Astrocyte (in vitro differentiated cells and primary cell): ENCODE data around the gene HES6. TPM values are rescaled to one million over a fixed set of nuclear protein-coding genes. Genes with fewer than 3 reads are reported as not detected.
A peak's percentile ranks its signal among the peaks of the same experiment; 100 is the strongest.

Experiments
- DNase-seq: peaks from one replicate; pipeline ENCODE4 v3.0.0-alpha.2; 2010; ENCODE audit warnings: low read depth
- FAIRE-seq: peaks from 2 replicates; lab custom pipeline; 2011; peaks lifted over from hg19 to GRCh38; lab: Jason Lieb, UNC
- H2AFZ ChIP-seq: 2 replicates; pipeline ENCODE4 v1.6.0; 2012; ENCODE audit warnings: low read depth, low read length, inconsistent platforms
- H3K27ac ChIP-seq: 2 replicates; pipeline ENCODE4 v1.5.1; 2011; ENCODE audit warnings: low read depth, low read length, inconsistent platforms
- H3K27me3 ChIP-seq: 2 replicates; pipeline ENCODE4 v1.6.0; 2011; ENCODE audit warnings: low read length, inconsistent platforms; ENCODE audit not compliant: insufficient read depth
- H3K36me3 ChIP-seq: 2 replicates; pipeline ENCODE4 v1.5.1; 2011; ENCODE audit warnings: low read length, inconsistent platforms; ENCODE audit not compliant: insufficient read depth
- H3K4me1 ChIP-seq: 2 replicates; pipeline ENCODE4 v1.5.1; 2011; ENCODE audit warnings: low read length, inconsistent platforms; ENCODE audit not compliant: insufficient read depth
- H3K4me2 ChIP-seq: 2 replicates; pipeline ENCODE4 v1.6.0; 2012; ENCODE audit warnings: low read length, inconsistent platforms
- H3K4me3 ChIP-seq: 2 replicates; pipeline ENCODE4 v1.5.1; 2011; ENCODE audit warnings: low read depth, mild to moderate bottlenecking, low read length, inconsistent platforms; ENCODE audit not compliant: insufficient read depth
- H3K79me2 ChIP-seq: 2 replicates; pipeline ENCODE4 v1.6.0; 2012; ENCODE audit warnings: mild to moderate bottlenecking, low read length, inconsistent platforms; ENCODE audit not compliant: insufficient read depth
- H3K9ac ChIP-seq: 2 replicates; pipeline ENCODE4 v1.6.0; 2012; ENCODE audit warnings: mild to moderate bottlenecking, low read length, inconsistent platforms
- H3K9me3 ChIP-seq: 2 replicates; pipeline ENCODE4 v1.5.1; 2012; ENCODE audit warnings: low read depth, mild to moderate bottlenecking, low read length, inconsistent platforms; ENCODE audit not compliant: insufficient read depth
- H4K20me1 ChIP-seq: 2 replicates; pipeline ENCODE4 v1.6.0; 2012; ENCODE audit warnings: low read length, inconsistent platforms; ENCODE audit not compliant: insufficient read depth
- H3K27ac Mint-ChIP-seq: one replicate; pipeline ENCODE4 v1.8.0; 2021; ENCODE audit warnings: mild to moderate bottlenecking, mixed read lengths; ENCODE audit not compliant: unreplicated experiment
- H3K27me3 Mint-ChIP-seq: one replicate; pipeline ENCODE4 v1.8.0; 2021; ENCODE audit warnings: low read depth, mixed read lengths; ENCODE audit not compliant: unreplicated experiment
- H3K36me3 Mint-ChIP-seq: one replicate; pipeline ENCODE4 v1.8.0; 2021; ENCODE audit warnings: low read depth, mixed read lengths; ENCODE audit not compliant: unreplicated experiment
- H3K4me1 Mint-ChIP-seq: one replicate; pipeline ENCODE4 v1.8.0; 2021; ENCODE audit warnings: low read depth, mixed read lengths; ENCODE audit not compliant: unreplicated experiment
- H3K4me3 Mint-ChIP-seq: one replicate; pipeline ENCODE4 v1.8.0; 2021; ENCODE audit warnings: mild to moderate bottlenecking, moderate library complexity, mixed read lengths; ENCODE audit not compliant: unreplicated experiment
- H3K9me3 Mint-ChIP-seq: one replicate; pipeline ENCODE4 v1.8.0; 2021; ENCODE audit warnings: mild to moderate bottlenecking, mixed read lengths; ENCODE audit not compliant: unreplicated experiment
- EZH2 ChIP-seq: IDR thresholded peaks from 2 replicates; pipeline ENCODE4 v1.6.1; 2012; ENCODE audit warnings: mild to moderate bottlenecking, low read length, inconsistent platforms; ENCODE audit not compliant: insufficient read depth
- total RNA-seq: library from RNA; stranded (reverse); gene quantifications from 2 replicates; pipeline ENCODE4 v1.2.1, GENCODE V29; 2021
- TF ChIP-seq, protein P1 (sequence below): IDR thresholded peaks from 2 replicates; pipeline ENCODE4 v1.5.1; 2011; ENCODE audit warnings: low read depth, mild to moderate bottlenecking, inconsistent platforms, low read length, moderate library complexity; ENCODE audit not compliant: insufficient read depth

Gene HES6
- total RNA-seq, 1 donor from 2014 or later, result 3.0 TPM

DNA sequence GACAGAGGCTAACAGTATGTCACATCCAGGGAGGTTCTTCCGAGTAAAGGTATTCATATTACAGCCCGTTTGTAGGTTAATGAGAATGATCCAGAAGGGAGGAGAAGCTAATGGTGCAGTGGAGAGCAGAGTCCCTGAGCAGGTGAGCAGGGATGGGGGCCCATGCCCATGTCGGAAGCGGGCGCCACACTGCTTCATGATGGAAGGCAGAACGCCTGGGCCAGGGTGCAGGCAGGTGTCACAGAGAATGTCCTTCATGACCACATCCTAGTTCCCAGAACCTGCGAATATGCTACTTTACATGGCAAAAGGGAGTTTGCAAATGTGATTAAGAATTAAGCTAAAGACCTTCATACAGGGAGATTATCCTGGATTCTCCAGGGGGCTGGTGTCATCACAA lies 4.0 kb downstream of the HES6 start:
- Histone ChIP-seq H2AFZ (no peak overlapping the region), H3K9ac (no peak overlapping the region), H3K4me2 (no peak overlapping the region), H3K9me3 (peaks cover 5% of the 10 kb centered on the region), H3K27ac (no peak overlapping the region), H4K20me1 (no peaks in the 10 kb centered on the region), H3K4me3 (no peak overlapping the region), H3K4me1 (peaks cover 5% of the 10 kb centered on the region), H3K36me3 (no peaks in the 10 kb centered on the region), H3K79me2 (no peaks in the 10 kb centered on the region), H3K27me3 (peaks cover 9% of the 10 kb centered on the region)
- Mint-ChIP-seq H3K36me3 (peaks cover 4% of the 10 kb centered on the region), H3K27ac (no peak overlapping the region), H3K4me1 (peaks cover 8% of the 10 kb centered on the region), H3K4me3 (no peak overlapping the region), H3K9me3 (peaks cover 8% of the 10 kb centered on the region), H3K27me3 (peaks cover 38% of the 10 kb centered on the region)
- TF ChIP-seq EZH2, result no peak
- TF ChIP-seq, protein P1, sequence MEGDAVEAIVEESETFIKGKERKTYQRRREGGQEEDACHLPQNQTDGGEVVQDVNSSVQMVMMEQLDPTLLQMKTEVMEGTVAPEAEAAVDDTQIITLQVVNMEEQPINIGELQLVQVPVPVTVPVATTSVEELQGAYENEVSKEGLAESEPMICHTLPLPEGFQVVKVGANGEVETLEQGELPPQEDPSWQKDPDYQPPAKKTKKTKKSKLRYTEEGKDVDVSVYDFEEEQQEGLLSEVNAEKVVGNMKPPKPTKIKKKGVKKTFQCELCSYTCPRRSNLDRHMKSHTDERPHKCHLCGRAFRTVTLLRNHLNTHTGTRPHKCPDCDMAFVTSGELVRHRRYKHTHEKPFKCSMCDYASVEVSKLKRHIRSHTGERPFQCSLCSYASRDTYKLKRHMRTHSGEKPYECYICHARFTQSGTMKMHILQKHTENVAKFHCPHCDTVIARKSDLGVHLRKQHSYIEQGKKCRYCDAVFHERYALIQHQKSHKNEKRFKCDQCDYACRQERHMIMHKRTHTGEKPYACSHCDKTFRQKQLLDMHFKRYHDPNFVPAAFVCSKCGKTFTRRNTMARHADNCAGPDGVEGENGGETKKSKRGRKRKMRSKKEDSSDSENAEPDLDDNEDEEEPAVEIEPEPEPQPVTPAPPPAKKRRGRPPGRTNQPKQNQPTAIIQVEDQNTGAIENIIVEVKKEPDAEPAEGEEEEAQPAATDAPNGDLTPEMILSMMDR, result no peak
- DNase-seq, result no peak
- no peak for FAIRE-seq

DNA sequence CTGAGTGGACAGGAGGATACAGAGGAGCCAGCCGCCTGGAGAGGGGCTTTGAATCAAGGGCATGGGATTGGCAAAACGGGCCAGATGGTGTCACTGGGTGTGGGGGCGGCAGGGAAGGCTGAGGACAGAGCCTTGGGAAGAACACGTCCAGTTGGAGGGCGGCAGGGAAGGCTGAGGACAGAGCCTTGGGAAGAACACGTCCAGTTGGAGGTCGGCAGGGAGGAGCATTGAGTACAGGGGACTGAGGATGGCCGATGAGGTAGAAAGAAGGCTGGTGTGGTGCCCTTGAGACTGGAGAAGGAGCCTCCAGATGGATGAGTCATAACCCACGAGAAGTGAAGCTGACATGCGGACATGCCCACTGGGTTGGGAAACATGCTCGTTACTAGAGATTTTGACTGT lies 4.5 kb downstream of the HES6 start:
- Mint-ChIP-seq H3K27ac (no peak overlapping the region), H3K36me3 (peaks cover 4% of the 10 kb centered on the region), H3K27me3 (peaks cover 43% of the 10 kb centered on the region), H3K4me1 (peaks cover 8% of the 10 kb centered on the region), H3K9me3 (peaks cover 8% of the 10 kb centered on the region), H3K4me3 (peak overlapping the region; percentile 58)
- H3K27ac ChIP-seq, result no peak overlapping the region
- H3K79me2 ChIP-seq, result no peaks in the 10 kb centered on the region
- H3K4me1 ChIP-seq, result peaks cover 6% of the 10 kb centered on the region
- H3K9me3 ChIP-seq, result peaks cover 5% of the 10 kb centered on the region
- no peak overlapping the region for H3K4me2 ChIP-seq
- H4K20me1 ChIP-seq, result no peaks in the 10 kb centered on the region
- no peak for DNase-seq
- H3K27me3 ChIP-seq, result peaks cover 9% of the 10 kb centered on the region
- FAIRE-seq, result no peak
- no peak for TF ChIP-seq EZH2
- TF ChIP-seq, protein P1, result no peak
- H3K9ac ChIP-seq, result no peak overlapping the region
- H3K4me3 ChIP-seq, result no peak overlapping the region
- H2AFZ ChIP-seq, result no peak overlapping the region
- no peaks in the 10 kb centered on the region for H3K36me3 ChIP-seq

DNA sequence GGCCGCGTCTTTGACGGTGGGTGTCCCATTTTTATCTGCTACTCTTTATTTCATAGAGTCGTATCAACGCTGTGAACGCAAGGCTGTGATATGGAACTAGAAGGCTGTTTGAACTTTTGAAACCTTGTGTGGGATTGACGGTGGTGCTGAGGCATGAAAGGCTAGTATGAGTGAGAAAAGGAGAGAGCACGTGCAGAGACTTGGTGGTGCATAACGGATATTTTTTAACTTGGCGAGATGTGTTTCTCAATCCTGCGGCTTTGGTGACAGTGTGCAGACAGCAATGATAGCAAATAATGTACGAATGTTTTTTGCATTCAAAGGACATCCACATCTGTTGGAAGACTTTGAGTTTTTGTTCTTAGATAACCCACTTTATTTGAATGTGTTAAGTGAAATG lies 6.2 kb downstream of the HES6 start:
- H3K27ac Mint-ChIP-seq, result no peak overlapping the region
- H3K4me3 Mint-ChIP-seq, result no peak overlapping the region
- peaks cover under 1% of the 10 kb centered on the region for H3K9me3 ChIP-seq
- H3K4me1 Mint-ChIP-seq, result peaks cover 8% of the 10 kb centered on the region
- FAIRE-seq (peak; percentile 64), DNase-seq (no peak)
- peaks cover 3% of the 10 kb centered on the region for H3K27me3 ChIP-seq
- H3K79me2 ChIP-seq, result no peaks in the 10 kb centered on the region
- H3K27me3 Mint-ChIP-seq, result peaks cover 54% of the 10 kb centered on the region
- peaks cover 7% of the 10 kb centered on the region for H3K36me3 Mint-ChIP-seq
- TF ChIP-seq, protein P1, result no peak
- TF ChIP-seq EZH2, result no peak
- H4K20me1 ChIP-seq, result no peaks in the 10 kb centered on the region
- H3K4me1 ChIP-seq, result peaks cover 6% of the 10 kb centered on the region
- H3K27ac ChIP-seq, result no peak overlapping the region
- H3K9me3 Mint-ChIP-seq, result peaks cover 8% of the 10 kb centered on the region
- H2AFZ ChIP-seq, result no peak overlapping the region
- no peak overlapping the region for H3K9ac ChIP-seq
- no peak overlapping the region for H3K4me2 ChIP-seq
- H3K36me3 ChIP-seq, result no peaks in the 10 kb centered on the region
- no peak overlapping the region for H3K4me3 ChIP-seq
